MM.1S (cell line): ENCODE results near the gene SPATA6L.

Experiments
- DNase-seq: peaks from one replicate; pipeline ENCODE4 v3.0.0-alpha.2; 2015
- H2AFZ ChIP-seq: fragments of 300-600 bp; sonication (generic); 2 replicates; pipeline ENCODE4 v1.6.0; 2016; ENCODE audit warnings: antibody characterized with exemption, low read length
- H3F3A ChIP-seq: fragments of 300-600 bp; sonication (generic); 2 replicates; pipeline ENCODE4 v1.6.1; 2016; ENCODE audit warnings: mild to moderate bottlenecking, antibody characterized with exemption, low read length, moderate library complexity, mixed read lengths; ENCODE audit not compliant: insufficient read depth
- H3K27ac ChIP-seq: fragments of 300-600 bp; sonication (generic); 2 replicates; pipeline ENCODE4 v1.5.1; 2016; ENCODE audit warnings: mild to moderate bottlenecking, low read length
- H3K27me3 ChIP-seq: fragments of 300-600 bp; sonication (generic); replicated peaks from 2 replicates; pipeline ENCODE4 v1.6.0; 2016; ENCODE audit warnings: low read length; ENCODE audit not compliant: insufficient read depth
- H3K36me3 ChIP-seq: fragments of 300-600 bp; sonication (generic); replicated peaks from 2 replicates; pipeline ENCODE4 v1.6.1; 2016; ENCODE audit warnings: mild to moderate bottlenecking, low read length, mixed read lengths; ENCODE audit not compliant: insufficient read depth
- H3K4me1 ChIP-seq: fragments of 300-600 bp; sonication (generic); 2 replicates; pipeline ENCODE4 v1.6.1; 2016; ENCODE audit warnings: low read length, mixed read lengths
- H3K4me2 ChIP-seq: fragments of 300-600 bp; sonication (generic); 2 replicates; pipeline ENCODE4 v1.6.0; 2016; ENCODE audit warnings: low read depth, low read length
- H3K4me3 ChIP-seq: fragments of 300-600 bp; sonication (generic); 2 replicates; pipeline ENCODE4 v1.5.1; 2016; ENCODE audit warnings: low read length, mixed read lengths
- H3K79me2 ChIP-seq: fragments of 300-600 bp; sonication (generic); 2 replicates; pipeline ENCODE4 v1.6.1; 2016; ENCODE audit warnings: mixed run types, low read length, mixed read lengths
- H3K9ac ChIP-seq: fragments of 300-600 bp; sonication (generic); 2 replicates; pipeline ENCODE4 v1.6.1; 2016; ENCODE audit warnings: low read length, mixed read lengths
- H3K9me2 ChIP-seq: fragments of 300-600 bp; sonication (generic); replicated peaks from 2 replicates; pipeline ENCODE4 v1.6.1; 2016; ENCODE audit warnings: mild to moderate bottlenecking, low read length, mixed read lengths; ENCODE audit not compliant: insufficient read depth
- H3K9me3 ChIP-seq: fragments of 300-600 bp; sonication (generic); replicated peaks from 2 replicates; pipeline ENCODE4 v1.6.1; 2016; ENCODE audit warnings: mild to moderate bottlenecking, low read length, mixed read lengths; ENCODE audit not compliant: insufficient read depth
- H4K20me1 ChIP-seq: fragments of 300-600 bp; sonication (generic); 2 replicates; pipeline ENCODE4 v1.6.1; 2016; ENCODE audit warnings: mild to moderate bottlenecking, low read length, moderate library complexity, mixed read lengths; ENCODE audit not compliant: insufficient read depth
- EZH2 ChIP-seq: fragments of 300-600 bp; sonication (generic); optimal IDR thresholded peaks from 2 replicates; pipeline ENCODE3; 2017; ENCODE audit warnings: low read depth, mild to moderate bottlenecking, antibody characterized with exemption, low read length, mixed read lengths
- EZH2phosphoT487 ChIP-seq: fragments of 300-600 bp; sonication (generic); IDR thresholded peaks from 2 replicates; pipeline ENCODE4 v1.6.1; 2018; ENCODE audit warnings: antibody characterized with exemption, low read length
- TF ChIP-seq, protein P1 (sequence below): fragments of 300-600 bp; sonication (generic); IDR thresholded peaks from 2 replicates; pipeline ENCODE4 v1.5.1; 2016; ENCODE audit warnings: antibody characterized with exemption, low read length, mixed read lengths

Gene SPATA6L

DNA sequence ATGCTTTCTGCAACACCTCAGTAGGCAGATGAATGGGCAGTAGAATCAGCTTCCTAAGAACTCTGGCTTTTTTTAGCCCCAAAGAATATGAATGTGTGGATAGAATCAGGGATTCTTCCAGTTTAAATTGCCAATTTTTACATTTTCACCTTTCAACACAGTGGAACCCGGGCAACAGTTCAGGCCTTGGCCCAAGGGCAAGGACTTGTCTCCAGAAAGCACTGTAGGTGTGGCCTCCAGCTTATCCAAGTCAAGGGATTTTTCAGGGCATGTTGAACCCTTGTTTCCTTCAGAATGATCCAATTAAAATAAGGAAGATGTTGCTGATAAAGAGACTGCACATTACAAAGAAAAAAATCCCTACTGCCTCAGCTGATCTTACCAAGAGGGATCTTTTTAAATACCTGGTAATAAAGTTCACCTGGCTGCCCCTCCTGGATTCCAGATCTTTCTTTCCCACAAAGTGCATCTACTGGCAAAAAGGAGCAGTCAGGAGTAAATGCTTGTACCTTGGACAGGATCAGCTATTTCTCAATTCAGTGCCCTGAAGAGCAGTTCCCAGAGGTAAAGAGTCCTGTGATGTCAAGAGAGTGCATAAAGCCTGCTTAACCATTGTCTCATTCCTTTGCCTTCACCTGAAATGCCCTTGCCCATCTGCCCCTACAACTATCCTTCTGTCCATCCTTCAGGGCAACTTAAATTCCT is 84.3 kb downstream of the SPATA6L start:
- Histone ChIP-seq H4K20me1 (no peaks in the 10 kb centered on the region), H3K4me3 (no peak overlapping the region), H3K9me3 (no peaks in the 10 kb centered on the region), H3K79me2 (no peaks in the 10 kb centered on the region), H3F3A (no peaks in the 10 kb centered on the region), H3K4me1 (no peaks in the 10 kb centered on the region), H3K36me3 (no peaks in the 10 kb centered on the region), H3K4me2 (no peak overlapping the region), H3K27ac (no peak overlapping the region), H3K27me3 (no peaks in the 10 kb centered on the region), H2AFZ (no peak overlapping the region), H3K9me2 (no peaks in the 10 kb centered on the region), H3K9ac (no peak overlapping the region)
- DNase-seq = no peak
- TF ChIP-seq, protein P1, sequence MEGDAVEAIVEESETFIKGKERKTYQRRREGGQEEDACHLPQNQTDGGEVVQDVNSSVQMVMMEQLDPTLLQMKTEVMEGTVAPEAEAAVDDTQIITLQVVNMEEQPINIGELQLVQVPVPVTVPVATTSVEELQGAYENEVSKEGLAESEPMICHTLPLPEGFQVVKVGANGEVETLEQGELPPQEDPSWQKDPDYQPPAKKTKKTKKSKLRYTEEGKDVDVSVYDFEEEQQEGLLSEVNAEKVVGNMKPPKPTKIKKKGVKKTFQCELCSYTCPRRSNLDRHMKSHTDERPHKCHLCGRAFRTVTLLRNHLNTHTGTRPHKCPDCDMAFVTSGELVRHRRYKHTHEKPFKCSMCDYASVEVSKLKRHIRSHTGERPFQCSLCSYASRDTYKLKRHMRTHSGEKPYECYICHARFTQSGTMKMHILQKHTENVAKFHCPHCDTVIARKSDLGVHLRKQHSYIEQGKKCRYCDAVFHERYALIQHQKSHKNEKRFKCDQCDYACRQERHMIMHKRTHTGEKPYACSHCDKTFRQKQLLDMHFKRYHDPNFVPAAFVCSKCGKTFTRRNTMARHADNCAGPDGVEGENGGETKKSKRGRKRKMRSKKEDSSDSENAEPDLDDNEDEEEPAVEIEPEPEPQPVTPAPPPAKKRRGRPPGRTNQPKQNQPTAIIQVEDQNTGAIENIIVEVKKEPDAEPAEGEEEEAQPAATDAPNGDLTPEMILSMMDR = no peak
- TF ChIP-seq EZH2phosphoT487 (no peak), EZH2 (no peak)

DNA sequence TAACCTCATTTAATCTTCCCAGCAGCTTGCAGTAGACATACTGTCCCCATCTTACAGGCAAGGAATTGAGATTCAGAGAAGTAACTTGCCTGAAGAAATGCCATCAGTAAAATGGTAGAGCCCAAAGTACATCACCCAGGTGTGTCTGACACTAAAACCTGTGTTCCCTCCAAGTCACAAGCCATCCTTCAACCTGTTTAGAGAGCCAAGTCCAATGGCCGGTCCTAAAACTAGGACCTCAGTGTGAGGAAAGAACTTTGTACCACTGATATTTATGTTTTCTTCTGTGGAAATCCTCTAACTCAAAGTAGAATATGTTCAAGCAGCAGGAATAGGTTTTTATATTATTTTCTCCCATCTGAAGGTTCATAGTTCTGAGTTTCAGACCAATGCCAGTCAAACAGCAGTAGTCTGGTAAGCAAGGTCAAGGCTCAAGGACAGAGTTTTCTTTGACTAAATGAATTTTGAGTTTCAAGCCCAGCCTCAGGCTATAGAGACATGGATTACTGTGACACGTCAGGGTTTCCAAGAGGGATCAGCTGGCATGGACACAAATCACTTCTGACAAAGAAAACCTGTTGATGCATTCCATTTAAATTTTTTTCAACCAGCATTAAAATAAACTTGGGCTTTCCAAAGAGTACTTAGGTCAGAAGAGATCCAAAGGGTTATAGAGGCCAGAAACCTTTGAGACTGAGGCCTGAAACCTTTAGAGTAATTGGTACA is 85.1 kb downstream of the SPATA6L start:
- TF ChIP-seq EZH2phosphoT487 = no peak
- Histone ChIP-seq H3K9me3 (no peaks in the 10 kb centered on the region), H3K27ac (no peak overlapping the region), H3K79me2 (no peaks in the 10 kb centered on the region), H3K4me1 (no peaks in the 10 kb centered on the region), H3K9ac (no peak overlapping the region), H2AFZ (no peak overlapping the region), H3F3A (no peaks in the 10 kb centered on the region), H3K4me3 (no peak overlapping the region), H4K20me1 (no peaks in the 10 kb centered on the region), H3K27me3 (no peaks in the 10 kb centered on the region), H3K9me2 (no peaks in the 10 kb centered on the region), H3K36me3 (no peaks in the 10 kb centered on the region), H3K4me2 (no peak overlapping the region)
- no peak for DNase-seq

DNA sequence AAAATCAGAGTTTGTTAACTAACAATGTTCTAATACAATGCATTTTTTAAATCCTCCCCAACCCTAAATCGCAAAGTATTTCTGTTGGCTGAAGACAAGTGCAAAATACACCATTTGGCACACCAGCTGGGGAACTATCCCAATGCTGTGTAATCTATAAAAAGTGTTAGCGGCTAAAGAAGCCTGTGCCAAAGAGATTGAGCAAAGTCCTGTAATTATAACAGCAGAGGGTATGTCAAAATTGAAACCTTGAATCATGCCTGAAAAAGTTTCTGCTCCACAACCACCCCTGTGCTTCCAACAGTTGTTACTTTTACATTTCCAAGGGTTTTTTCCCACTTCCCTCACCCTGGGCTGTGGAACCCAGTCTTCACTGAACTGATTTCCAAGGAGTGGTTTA is 87.3 kb downstream of the SPATA6L start:
- DNase-seq = no peak
- Histone ChIP-seq H3K9me3 (no peaks in the 10 kb centered on the region), H3K27me3 (no peaks in the 10 kb centered on the region), H3K9me2 (no peaks in the 10 kb centered on the region), H3F3A (no peaks in the 10 kb centered on the region), H3K4me1 (no peaks in the 10 kb centered on the region), H3K4me2 (no peak overlapping the region), H2AFZ (no peak overlapping the region), H3K9ac (no peak overlapping the region), H3K27ac (no peak overlapping the region), H4K20me1 (no peaks in the 10 kb centered on the region), H3K36me3 (no peaks in the 10 kb centered on the region), H3K4me3 (no peak overlapping the region), H3K79me2 (no peaks in the 10 kb centered on the region)
- TF ChIP-seq EZH2 (no peak), EZH2phosphoT487 (no peak)
- TF ChIP-seq, protein P1 = no peak

DNA sequence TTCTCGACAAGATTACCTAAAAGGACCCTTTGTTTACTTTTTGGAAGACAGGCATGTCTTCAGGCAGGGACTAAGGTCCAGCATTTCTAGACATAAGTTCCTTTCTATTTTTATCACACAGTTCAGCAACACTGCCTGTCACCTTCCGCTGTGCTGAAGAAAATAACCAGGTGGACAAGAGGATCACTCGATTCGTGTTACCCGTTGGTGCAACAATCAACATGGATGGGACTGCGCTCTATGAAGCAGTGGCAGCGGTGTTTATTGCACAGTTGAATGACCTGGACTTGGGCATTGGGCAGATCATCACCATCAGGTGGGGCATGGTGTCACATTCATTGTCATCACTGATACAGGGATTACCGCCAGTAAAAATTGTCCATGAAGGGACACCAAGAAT is 89.8 kb downstream of the SPATA6L start:
- TF ChIP-seq EZH2phosphoT487 = no peak
- TF ChIP-seq, protein P1 = no peak
- no peak for TF ChIP-seq EZH2
- H3K9me3 ChIP-seq = no peaks in the 10 kb centered on the region
- DNase-seq = no peak
- H2AFZ ChIP-seq = no peak overlapping the region
- H3K79me2 ChIP-seq = no peaks in the 10 kb centered on the region
- no peaks in the 10 kb centered on the region for H3K36me3 ChIP-seq
- no peaks in the 10 kb centered on the region for H3K4me1 ChIP-seq
- H3K9ac ChIP-seq = no peak overlapping the region
- H4K20me1 ChIP-seq = no peaks in the 10 kb centered on the region
- H3F3A ChIP-seq = no peaks in the 10 kb centered on the region
- no peaks in the 10 kb centered on the region for H3K27me3 ChIP-seq
- no peak overlapping the region for H3K4me3 ChIP-seq
- H3K4me2 ChIP-seq = no peak overlapping the region
- H3K27ac ChIP-seq = no peak overlapping the region
- no peaks in the 10 kb centered on the region for H3K9me2 ChIP-seq
